Measurements from ENCODE around the gene LRRC42.
"Not testable (repeated sequence)": the region's sequence is repeated elsewhere in the genome, so short reads cannot be mapped to it uniquely, and the experiment has no call there.

LRRC42 gene

DNA sequence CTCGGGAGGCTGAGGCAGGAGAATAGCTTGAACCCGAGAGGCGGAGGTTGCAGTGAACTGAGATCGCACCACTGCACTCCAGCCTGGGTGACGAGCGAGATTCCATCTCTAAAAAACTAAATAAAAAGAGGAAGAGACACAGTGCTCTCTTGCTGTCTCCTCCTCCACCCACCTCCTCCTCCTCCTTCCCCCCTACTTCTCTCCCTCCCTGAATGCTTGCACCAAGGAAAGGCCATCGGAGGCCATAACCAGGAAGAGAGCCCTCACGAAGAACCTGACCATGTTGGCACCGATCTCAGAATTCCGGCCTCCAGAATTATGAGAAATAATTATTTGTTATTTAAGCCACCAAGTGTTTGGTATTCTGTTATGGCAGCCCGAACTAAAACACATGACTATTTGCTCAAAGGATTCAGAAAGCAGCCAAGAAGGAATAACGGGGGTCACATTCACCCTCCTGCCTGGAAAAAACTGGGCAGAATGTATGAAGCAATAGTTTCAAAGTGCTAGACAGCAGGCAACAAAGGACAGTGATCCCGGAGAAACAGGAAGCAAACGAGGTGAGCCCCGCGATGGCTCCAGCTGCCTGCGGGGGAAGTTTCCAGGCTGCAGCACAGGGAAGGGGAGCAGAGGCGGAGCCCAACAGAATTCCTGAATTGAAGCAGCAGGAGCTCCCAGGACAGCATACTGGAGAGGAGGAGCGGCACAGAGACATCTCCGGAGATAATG, 36.0 kb downstream of the LRRC42 start:
- TF ChIP-seq, protein P1, sequence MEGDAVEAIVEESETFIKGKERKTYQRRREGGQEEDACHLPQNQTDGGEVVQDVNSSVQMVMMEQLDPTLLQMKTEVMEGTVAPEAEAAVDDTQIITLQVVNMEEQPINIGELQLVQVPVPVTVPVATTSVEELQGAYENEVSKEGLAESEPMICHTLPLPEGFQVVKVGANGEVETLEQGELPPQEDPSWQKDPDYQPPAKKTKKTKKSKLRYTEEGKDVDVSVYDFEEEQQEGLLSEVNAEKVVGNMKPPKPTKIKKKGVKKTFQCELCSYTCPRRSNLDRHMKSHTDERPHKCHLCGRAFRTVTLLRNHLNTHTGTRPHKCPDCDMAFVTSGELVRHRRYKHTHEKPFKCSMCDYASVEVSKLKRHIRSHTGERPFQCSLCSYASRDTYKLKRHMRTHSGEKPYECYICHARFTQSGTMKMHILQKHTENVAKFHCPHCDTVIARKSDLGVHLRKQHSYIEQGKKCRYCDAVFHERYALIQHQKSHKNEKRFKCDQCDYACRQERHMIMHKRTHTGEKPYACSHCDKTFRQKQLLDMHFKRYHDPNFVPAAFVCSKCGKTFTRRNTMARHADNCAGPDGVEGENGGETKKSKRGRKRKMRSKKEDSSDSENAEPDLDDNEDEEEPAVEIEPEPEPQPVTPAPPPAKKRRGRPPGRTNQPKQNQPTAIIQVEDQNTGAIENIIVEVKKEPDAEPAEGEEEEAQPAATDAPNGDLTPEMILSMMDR (conservative IDR thresholded peaks at IDR 0.05; ENCODE audit: low read depth, low read length), result no peak
- peak; percentile 45 for DNase-seq (ENCODE audit: low read depth)
- peak overlapping the region; percentile 51 for H3K4me3 ChIP-seq (ENCODE audit: low read depth, low read length)

DNA sequence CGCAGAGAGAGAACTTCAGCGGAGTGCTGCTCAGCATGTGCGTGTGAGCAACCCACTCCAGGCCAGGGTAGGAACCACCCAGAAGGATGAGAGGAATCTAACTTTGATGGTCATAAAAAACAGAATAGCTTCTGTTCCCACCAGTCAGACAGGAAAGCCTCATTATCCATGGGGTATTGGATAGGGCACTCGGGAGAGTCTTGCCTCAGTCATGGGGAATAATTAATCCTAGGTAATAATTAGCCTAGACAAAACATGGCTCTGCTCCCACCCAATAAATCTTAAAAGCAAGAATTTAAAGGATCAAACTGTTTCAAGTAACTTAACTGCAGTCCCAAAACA, 36.6 kb downstream of the LRRC42 start:
- TF ChIP-seq, protein P1 (conservative IDR thresholded peaks at IDR 0.05; ENCODE audit: low read depth, low read length), result no peak
- no peak for DNase-seq (ENCODE audit: low read depth)
- H3K4me3 ChIP-seq (ENCODE audit: low read depth, low read length), result peak overlapping the region; percentile 51

DNA sequence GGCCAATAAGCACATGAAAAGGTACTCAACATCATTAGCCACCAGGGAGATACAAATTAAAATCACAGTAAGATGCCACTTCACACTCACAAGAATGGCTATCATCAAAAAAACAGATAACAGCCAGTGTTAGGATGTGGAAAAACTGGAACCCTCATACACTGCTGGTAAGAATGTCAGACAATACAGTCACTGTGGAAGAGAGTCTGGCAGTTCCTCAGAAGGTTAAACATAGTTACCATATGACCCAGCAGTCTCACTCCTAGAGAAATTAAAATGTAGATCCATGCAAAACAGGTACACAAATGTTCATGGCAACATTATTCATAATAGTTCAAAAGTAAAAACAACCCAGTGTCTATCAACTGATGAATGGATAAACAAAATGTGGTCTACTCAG, 38.6 kb downstream of the LRRC42 start:
- DNase-seq (ENCODE audit: low read depth), result no peak
- TF ChIP-seq, protein P1 (conservative IDR thresholded peaks at IDR 0.05; ENCODE audit: low read depth, low read length), result no peak
- no peak overlapping the region for H3K4me3 ChIP-seq (ENCODE audit: low read depth, low read length)

DNA sequence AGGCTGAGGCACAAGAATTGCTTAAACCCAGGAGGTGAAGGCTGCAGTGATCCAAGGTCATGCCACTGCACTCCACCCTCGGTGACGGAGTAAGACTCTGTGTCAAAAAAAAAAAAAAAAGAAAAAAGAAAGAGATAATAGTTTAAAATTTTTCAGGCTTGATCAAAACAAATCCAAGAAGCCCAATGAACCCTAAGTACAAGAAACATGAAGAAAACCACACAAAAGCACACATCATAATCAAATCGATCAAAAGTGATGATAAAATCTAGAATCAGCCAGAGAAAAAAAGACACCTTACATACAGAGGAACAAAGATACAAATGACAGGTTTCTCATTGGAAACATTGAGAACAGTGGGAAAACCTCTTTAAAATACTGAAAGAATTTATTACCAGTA, 40.3 kb downstream of the LRRC42 start:
- H3K4me3 ChIP-seq (ENCODE audit: low read depth, low read length), result no peak overlapping the region
- no peak for DNase-seq (ENCODE audit: low read depth)
- TF ChIP-seq, protein P1 (conservative IDR thresholded peaks at IDR 0.05; ENCODE audit: low read depth, low read length), result no peak

DNA sequence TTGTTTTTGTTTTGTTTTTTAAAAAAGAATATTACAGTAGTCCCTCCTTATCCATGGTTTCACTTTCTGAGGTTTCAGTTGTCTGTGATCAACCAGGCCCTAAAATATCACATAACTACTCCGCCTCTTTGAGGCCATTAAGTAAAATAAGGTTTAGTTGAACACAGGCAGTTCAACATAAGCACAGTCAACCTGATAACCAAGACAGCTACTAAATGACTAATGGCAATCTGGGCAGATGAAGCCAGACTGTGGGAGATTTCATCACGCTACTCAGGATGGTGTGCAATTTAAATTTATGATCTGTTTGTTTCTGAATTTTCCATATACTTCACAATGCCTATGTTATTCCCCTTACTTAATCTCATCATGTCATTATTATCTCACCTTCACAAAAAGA, 41.7 kb downstream of the LRRC42 start:
- TF ChIP-seq, protein P1 (conservative IDR thresholded peaks at IDR 0.05; ENCODE audit: low read depth, low read length), result no peak
- DNase-seq (ENCODE audit: low read depth), result peak; percentile 40
- no peak overlapping the region for H3K4me3 ChIP-seq (ENCODE audit: low read depth, low read length)

DNA sequence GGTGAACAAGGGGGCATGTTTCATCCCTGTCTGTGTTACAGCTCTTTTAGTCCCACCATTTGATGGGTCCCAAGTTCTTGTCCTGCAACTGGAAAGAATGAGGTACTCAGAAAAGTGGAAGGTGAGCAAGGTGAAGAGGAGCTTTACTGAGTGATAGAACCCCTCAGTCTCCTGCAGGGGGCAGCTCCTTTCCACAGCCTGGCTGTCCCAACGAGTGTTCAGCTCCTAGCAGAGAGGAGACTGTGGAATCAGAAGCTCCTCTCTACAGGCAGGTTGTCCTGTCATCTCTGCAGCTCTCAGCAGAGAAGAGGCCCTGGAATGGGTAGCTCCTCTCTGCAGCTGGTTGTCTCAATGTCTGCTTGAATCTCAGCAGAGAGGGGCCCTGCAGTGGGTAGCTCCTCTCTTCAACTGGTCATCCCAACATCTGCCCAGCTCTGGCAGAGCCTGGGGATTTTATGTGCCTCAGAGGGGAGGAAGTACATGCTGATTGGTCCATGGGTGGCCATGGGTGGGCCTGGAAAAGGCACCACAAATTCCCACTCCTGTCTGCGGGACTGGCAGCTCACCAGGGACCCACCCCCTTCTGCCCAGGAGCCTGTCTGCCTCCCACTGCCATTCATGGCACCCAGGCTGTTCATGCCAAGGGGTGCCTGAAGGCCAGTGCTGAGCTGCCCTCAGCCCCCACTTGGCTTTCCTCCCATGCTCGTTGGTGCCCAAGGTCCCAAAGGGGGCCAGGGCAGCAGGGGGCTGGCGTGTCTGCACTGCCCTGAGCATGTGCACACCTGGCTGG, 46.1 kb downstream of the LRRC42 start:
- peak; percentile 47 for DNase-seq (ENCODE audit: low read depth)
- no peak overlapping the region for H3K4me3 ChIP-seq (ENCODE audit: low read depth, low read length)
- TF ChIP-seq, protein P1 (conservative IDR thresholded peaks at IDR 0.05; ENCODE audit: low read depth, low read length), result peak; percentile 64

DNA sequence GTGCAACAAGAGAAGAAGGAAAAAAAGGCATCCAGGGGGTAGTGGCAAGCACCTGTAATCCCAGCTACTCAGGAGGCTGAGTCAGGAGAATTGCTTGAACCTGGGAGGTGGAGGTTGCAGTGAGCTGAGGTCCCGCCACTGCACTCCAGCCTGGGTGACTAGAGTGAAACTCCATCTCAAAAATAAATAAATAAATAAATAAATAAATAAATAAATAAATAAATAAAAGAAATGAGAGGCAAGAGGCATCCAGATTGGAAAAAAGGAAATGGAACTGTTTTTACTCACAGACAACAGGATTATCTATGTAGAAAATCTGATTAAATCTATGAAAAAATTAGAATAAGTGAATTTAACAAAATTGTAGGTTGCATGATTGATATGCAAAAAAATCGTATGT, 48.4 kb downstream of the LRRC42 start:
- H3K4me3 ChIP-seq (ENCODE audit: low read depth, low read length); DNase-seq (ENCODE audit: low read depth): not testable (repeated sequence)

All from choroid plexus epithelial cell (primary cell).